Fibroblast of lung (primary cell): Measurements from ENCODE around the gene ACOXL.

Experiments used
- EZH2 ChIP-seq: IDR thresholded peaks from 2 replicates; pipeline ENCODE4 v1.5.1; 2012; ENCODE audit warnings: low read length, control low read depth, mild to moderate bottlenecking; ENCODE audit errors: missing control alignments
- TF ChIP-seq, protein P1 (sequence below), 2 donors: IDR thresholded peaks in 1 of 2; conservative IDR thresholded peaks in 1 of 2; 1 replicate in 1 of 2; 2 replicates in 1 of 2; pipeline ENCODE4 v1.5.1; 2011 to 2012; ENCODE audit warnings: low read length in 2 of 2, control low read depth in 1 of 2, inconsistent platforms in 1 of 2, low read depth in 1 of 2, mild to moderate bottlenecking in 1 of 2

DNA sequence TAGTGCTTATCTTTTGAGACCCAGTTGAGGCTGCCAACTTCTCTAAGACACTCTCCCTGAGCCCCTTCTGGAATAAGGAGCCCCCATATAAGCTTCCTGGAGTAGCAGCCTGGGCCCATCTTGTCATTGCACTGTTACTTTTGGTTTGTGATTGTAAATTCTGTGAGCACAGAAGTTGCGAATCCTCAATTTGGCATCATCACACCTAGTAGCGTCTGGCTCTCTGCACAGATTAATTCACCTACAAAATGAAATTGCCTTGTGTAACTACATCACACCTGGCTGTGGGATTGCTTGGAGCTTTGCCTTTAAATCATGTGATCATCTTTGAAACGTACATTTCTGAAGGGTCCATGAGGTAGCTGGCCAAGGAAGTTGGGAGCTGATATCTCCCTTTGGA lies 195.2 kb downstream of the ACOXL start:
- TF ChIP-seq, protein P1, sequence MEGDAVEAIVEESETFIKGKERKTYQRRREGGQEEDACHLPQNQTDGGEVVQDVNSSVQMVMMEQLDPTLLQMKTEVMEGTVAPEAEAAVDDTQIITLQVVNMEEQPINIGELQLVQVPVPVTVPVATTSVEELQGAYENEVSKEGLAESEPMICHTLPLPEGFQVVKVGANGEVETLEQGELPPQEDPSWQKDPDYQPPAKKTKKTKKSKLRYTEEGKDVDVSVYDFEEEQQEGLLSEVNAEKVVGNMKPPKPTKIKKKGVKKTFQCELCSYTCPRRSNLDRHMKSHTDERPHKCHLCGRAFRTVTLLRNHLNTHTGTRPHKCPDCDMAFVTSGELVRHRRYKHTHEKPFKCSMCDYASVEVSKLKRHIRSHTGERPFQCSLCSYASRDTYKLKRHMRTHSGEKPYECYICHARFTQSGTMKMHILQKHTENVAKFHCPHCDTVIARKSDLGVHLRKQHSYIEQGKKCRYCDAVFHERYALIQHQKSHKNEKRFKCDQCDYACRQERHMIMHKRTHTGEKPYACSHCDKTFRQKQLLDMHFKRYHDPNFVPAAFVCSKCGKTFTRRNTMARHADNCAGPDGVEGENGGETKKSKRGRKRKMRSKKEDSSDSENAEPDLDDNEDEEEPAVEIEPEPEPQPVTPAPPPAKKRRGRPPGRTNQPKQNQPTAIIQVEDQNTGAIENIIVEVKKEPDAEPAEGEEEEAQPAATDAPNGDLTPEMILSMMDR (conservative IDR thresholded peaks at IDR 0.05 in 1 of 2, IDR thresholded peaks at IDR 0.05 in 1 of 2; ENCODE audit: low read depth in 1 of 2, low read length in 2 of 2): no peak
- TF ChIP-seq EZH2: no peak
